ENCODE data around the gene PEAK1. TPM values are rescaled to one million over a fixed set of nuclear protein-coding genes. Genes with fewer than 3 reads are reported as not detected.

Gene PEAK1
- total RNA-seq, 4 donors from 2014 or later: 14.5 to 31.1 (median 25.9) TPM

- no peaks in the 10 kb centered on the region for H3K4me1 ChIP-seq
- no peak overlapping the region for H3K27ac ChIP-seq
- 80% methylated on average over 2 of the region's 2 CpGs for WGBS
- H3K9me3 ChIP-seq: no peaks in the 10 kb centered on the region
- no peaks in the 10 kb centered on the region for H3K27me3 ChIP-seq
- no peak overlapping the region for H3K4me3 ChIP-seq
- DNase-seq (ENCODE audit: low spot score in 2 of 2): no peak
- no peak for TF ChIP-seq POLR2A (IDR thresholded peaks at IDR 0.05)
- TF ChIP-seq CTCF (IDR thresholded peaks at IDR 0.05): no peak
- TF ChIP-seq EP300 (IDR thresholded peaks at IDR 0.05): no peak
- no peak for TF ChIP-seq POLR2AphosphoS5 (IDR thresholded peaks at IDR 0.05)
- H3K36me3 ChIP-seq: no peaks in the 10 kb centered on the region
Observed at GRCh38 chr15:77209221-77209620, 210.7 kb downstream of the PEAK1 start.

GRCh38 chr15:77208241-77208640 is 211.7 kb downstream of the PEAK1 start:
- WGBS: 94% methylated on average over 3 of the region's 3 CpGs
- TF ChIP-seq POLR2A (IDR thresholded peaks at IDR 0.05) (no peak), POLR2AphosphoS5 (IDR thresholded peaks at IDR 0.05) (no peak), EP300 (IDR thresholded peaks at IDR 0.05) (no peak), CTCF (IDR thresholded peaks at IDR 0.05) (no peak)

GRCh38 chr15:77201665-77202064 is 218.2 kb downstream of the PEAK1 start:
- DNase-seq (ENCODE audit: low spot score in 2 of 2): no peak
- no peaks in the 10 kb centered on the region for H3K9me3 ChIP-seq
- H3K4me3 ChIP-seq: no peak overlapping the region
- no peak overlapping the region for H3K27ac ChIP-seq
- peaks cover 19% of the 10 kb centered on the region for H3K36me3 ChIP-seq
- peaks cover 7% of the 10 kb centered on the region for H3K4me1 ChIP-seq
- H3K27me3 ChIP-seq: no peaks in the 10 kb centered on the region
- no peak for TF ChIP-seq POLR2A (IDR thresholded peaks at IDR 0.05)
- no peak for TF ChIP-seq EP300 (IDR thresholded peaks at IDR 0.05)
- no peak for TF ChIP-seq POLR2AphosphoS5 (IDR thresholded peaks at IDR 0.05)
- no peak for TF ChIP-seq CTCF (IDR thresholded peaks at IDR 0.05)

More at GRCh38 chr15:77208241-77208640, 211.7 kb downstream of the PEAK1 start:
- Histone ChIP-seq H3K4me1 (no peaks in the 10 kb centered on the region), H3K4me3 (no peak overlapping the region), H3K27ac (no peak overlapping the region), H3K27me3 (no peaks in the 10 kb centered on the region), H3K9me3 (no peaks in the 10 kb centered on the region), H3K36me3 (no peaks in the 10 kb centered on the region)
- no peak for DNase-seq (ENCODE audit: low spot score in 2 of 2)

GRCh38 chr15:77196381-77196780 is 223.5 kb downstream of the PEAK1 start:
- DNase-seq (ENCODE audit: low spot score in 2 of 2): no peak
- H3K27ac ChIP-seq: no peak overlapping the region
- TF ChIP-seq POLR2A (IDR thresholded peaks at IDR 0.05): no peak
- TF ChIP-seq CTCF (IDR thresholded peaks at IDR 0.05): no peak
- no peak for TF ChIP-seq EP300 (IDR thresholded peaks at IDR 0.05)
- no peak for TF ChIP-seq POLR2AphosphoS5 (IDR thresholded peaks at IDR 0.05)
- peaks cover 19% of the 10 kb centered on the region for H3K36me3 ChIP-seq
- no peak overlapping the region for H3K4me3 ChIP-seq
- H3K27me3 ChIP-seq: no peaks in the 10 kb centered on the region
- no peaks in the 10 kb centered on the region for H3K9me3 ChIP-seq
- H3K4me1 ChIP-seq: no peaks in the 10 kb centered on the region

- DNase-seq (ENCODE audit: low spot score in 2 of 2): no peak
- Histone ChIP-seq H3K27me3 (no peaks in the 10 kb centered on the region), H3K36me3 (peaks cover 19% of the 10 kb centered on the region), H3K4me1 (no peaks in the 10 kb centered on the region), H3K27ac (no peak overlapping the region), H3K4me3 (no peak overlapping the region), H3K9me3 (no peaks in the 10 kb centered on the region)
- 92% methylated on average over 3 of the region's 3 CpGs for WGBS
- TF ChIP-seq POLR2AphosphoS5 (IDR thresholded peaks at IDR 0.05) (no peak), POLR2A (IDR thresholded peaks at IDR 0.05) (no peak), CTCF (IDR thresholded peaks at IDR 0.05) (no peak), EP300 (IDR thresholded peaks at IDR 0.05) (no peak)
Observed at GRCh38 chr15:77195586-77195985, 224.3 kb downstream of the PEAK1 start.

All from suprapubic skin (tissue), 4 donors.